Liver (tissue), 3 donors: ENCODE data around the gene EXOC6B.

ENCODE experiments used
- ATF3 ChIP-seq: IDR thresholded peaks from 2 replicates; pipeline ENCODE4 v1.6.1; 2016; ENCODE audit warnings: antibody characterized with exemption
- CTCF ChIP-seq: fragments of 150-350 bp; IDR thresholded peaks from 2 replicates; pipeline ENCODE4 v1.5.1; 2017; ENCODE audit warnings: improper control_type of control experiment, low read depth, low read length; ENCODE audit not compliant: missing input control
- REST ChIP-seq: IDR thresholded peaks from 2 replicates; pipeline ENCODE4 v1.6.1; 2016; ENCODE audit warnings: antibody characterized with exemption, mild to moderate bottlenecking
- YY1 ChIP-seq: IDR thresholded peaks from 2 replicates; pipeline ENCODE4 v1.6.1; 2016; ENCODE audit warnings: antibody characterized with exemption, mild to moderate bottlenecking
- donor health status: healthy.
- donor health status: healthy.

- TF ChIP-seq YY1 (no peak), CTCF (no peak), REST (no peak), ATF3 (no peak)
Observed at GRCh38 chr2:72871060-72871459, 45.2 kb upstream of the EXOC6B start.
